Measurements from ENCODE around the gene PODN.

DNA sequence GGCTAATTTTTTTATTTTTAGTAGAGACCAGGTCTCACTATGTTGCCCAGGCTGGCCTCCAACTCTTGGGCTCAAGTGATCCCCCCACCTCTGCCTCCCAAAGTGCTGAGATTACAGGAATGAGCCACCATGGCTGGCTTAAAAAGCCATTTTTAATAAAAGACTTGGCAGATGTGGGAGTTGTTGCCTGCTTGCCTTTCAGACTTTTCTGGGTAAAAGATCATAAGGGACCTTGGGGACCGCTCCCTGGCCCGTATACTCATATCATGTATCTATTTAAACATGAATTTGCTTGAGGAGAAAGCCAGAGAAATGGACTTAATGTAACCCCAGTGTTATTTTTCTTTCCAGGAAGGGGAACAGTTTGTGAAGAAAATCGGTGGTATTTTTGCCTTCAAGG lies 23.4 kb upstream of the PODN start:
- TF ChIP-seq, protein P1, sequence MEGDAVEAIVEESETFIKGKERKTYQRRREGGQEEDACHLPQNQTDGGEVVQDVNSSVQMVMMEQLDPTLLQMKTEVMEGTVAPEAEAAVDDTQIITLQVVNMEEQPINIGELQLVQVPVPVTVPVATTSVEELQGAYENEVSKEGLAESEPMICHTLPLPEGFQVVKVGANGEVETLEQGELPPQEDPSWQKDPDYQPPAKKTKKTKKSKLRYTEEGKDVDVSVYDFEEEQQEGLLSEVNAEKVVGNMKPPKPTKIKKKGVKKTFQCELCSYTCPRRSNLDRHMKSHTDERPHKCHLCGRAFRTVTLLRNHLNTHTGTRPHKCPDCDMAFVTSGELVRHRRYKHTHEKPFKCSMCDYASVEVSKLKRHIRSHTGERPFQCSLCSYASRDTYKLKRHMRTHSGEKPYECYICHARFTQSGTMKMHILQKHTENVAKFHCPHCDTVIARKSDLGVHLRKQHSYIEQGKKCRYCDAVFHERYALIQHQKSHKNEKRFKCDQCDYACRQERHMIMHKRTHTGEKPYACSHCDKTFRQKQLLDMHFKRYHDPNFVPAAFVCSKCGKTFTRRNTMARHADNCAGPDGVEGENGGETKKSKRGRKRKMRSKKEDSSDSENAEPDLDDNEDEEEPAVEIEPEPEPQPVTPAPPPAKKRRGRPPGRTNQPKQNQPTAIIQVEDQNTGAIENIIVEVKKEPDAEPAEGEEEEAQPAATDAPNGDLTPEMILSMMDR (IDR thresholded peaks at IDR 0.05; ENCODE audit: insufficient read depth, low read length): no peak
- TF ChIP-seq POLR2AphosphoS5 (IDR thresholded peaks at IDR 0.05; ENCODE audit: low read depth): no peak
- TF ChIP-seq SPI1 (IDR thresholded peaks at IDR 0.05; ENCODE audit: borderline replicate concordance, low read depth): no peak
- no peak for TF ChIP-seq GABPA (IDR thresholded peaks at IDR 0.05; ENCODE audit: low read depth)
- TF ChIP-seq, protein P2, sequence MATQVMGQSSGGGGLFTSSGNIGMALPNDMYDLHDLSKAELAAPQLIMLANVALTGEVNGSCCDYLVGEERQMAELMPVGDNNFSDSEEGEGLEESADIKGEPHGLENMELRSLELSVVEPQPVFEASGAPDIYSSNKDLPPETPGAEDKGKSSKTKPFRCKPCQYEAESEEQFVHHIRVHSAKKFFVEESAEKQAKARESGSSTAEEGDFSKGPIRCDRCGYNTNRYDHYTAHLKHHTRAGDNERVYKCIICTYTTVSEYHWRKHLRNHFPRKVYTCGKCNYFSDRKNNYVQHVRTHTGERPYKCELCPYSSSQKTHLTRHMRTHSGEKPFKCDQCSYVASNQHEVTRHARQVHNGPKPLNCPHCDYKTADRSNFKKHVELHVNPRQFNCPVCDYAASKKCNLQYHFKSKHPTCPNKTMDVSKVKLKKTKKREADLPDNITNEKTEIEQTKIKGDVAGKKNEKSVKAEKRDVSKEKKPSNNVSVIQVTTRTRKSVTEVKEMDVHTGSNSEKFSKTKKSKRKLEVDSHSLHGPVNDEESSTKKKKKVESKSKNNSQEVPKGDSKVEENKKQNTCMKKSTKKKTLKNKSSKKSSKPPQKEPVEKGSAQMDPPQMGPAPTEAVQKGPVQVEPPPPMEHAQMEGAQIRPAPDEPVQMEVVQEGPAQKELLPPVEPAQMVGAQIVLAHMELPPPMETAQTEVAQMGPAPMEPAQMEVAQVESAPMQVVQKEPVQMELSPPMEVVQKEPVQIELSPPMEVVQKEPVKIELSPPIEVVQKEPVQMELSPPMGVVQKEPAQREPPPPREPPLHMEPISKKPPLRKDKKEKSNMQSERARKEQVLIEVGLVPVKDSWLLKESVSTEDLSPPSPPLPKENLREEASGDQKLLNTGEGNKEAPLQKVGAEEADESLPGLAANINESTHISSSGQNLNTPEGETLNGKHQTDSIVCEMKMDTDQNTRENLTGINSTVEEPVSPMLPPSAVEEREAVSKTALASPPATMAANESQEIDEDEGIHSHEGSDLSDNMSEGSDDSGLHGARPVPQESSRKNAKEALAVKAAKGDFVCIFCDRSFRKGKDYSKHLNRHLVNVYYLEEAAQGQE (IDR thresholded peaks at IDR 0.05; ENCODE audit: insufficient replicate concordance, low read depth): no peak

Measured in HL-60 (cell line).